GM19099 (cell line): ENCODE data around the gene TMEM266.

Source experiments
- POLR2A ChIP-seq: IDR thresholded peaks from 3 replicates; pipeline ENCODE4 v1.6.1; 2011; ENCODE audit warnings: low read depth; ENCODE audit not compliant: insufficient read length; ENCODE audit errors: extremely low read depth

Gene TMEM266

GRCh38 chr15:76146812-76147211, 87.0 kb downstream of the TMEM266 start:
- TF ChIP-seq POLR2A, result no peak

GRCh38 chr15:76147906-76148570, 88.3 kb downstream of the TMEM266 start:
- no peak for TF ChIP-seq POLR2A

GRCh38 chr15:76149291-76149915, 89.6 kb downstream of the TMEM266 start:
- TF ChIP-seq POLR2A, result no peak

- no peak for TF ChIP-seq POLR2A
Measured at GRCh38 chr15:76150513-76150912, 90.7 kb downstream of the TMEM266 start.

GRCh38 chr15:76150971-76151598, 91.3 kb downstream of the TMEM266 start:
- TF ChIP-seq POLR2A, result no peak

GRCh38 chr15:76151599-76151974, 91.8 kb downstream of the TMEM266 start:
- TF ChIP-seq POLR2A, result no peak

- no peak for TF ChIP-seq POLR2A
Measured at GRCh38 chr15:76152197-76152596, 92.4 kb downstream of the TMEM266 start.

GRCh38 chr15:76153241-76154197, 93.7 kb downstream of the TMEM266 start:
- TF ChIP-seq POLR2A, result no peak

- TF ChIP-seq POLR2A, result no peak
Measured at GRCh38 chr15:76155731-76156130, 95.9 kb downstream of the TMEM266 start.

- TF ChIP-seq POLR2A, result no peak
Measured at GRCh38 chr15:76158226-76158625, 98.4 kb downstream of the TMEM266 start.

GRCh38 chr15:76158815-76159214, 99.0 kb downstream of the TMEM266 start:
- TF ChIP-seq POLR2A, result no peak

GRCh38 chr15:76159282-76159681, 99.5 kb downstream of the TMEM266 start:
- TF ChIP-seq POLR2A, result no peak

- no peak for TF ChIP-seq POLR2A
Measured at GRCh38 chr15:76160426-76161152, 100.8 kb downstream of the TMEM266 start.
